NCI-H526 treated with DMSO at 0.1 percent for 48 hours (cell line): ENCODE measurements around the gene MEIS1.
"Not testable (repeated sequence)": the region's sequence is repeated elsewhere in the genome, so short reads cannot be mapped to it uniquely, and the experiment has no call there.

Experiments used
- DNase-seq: peaks from one replicate; lab custom pipeline; 2025; lab: John Stamatoyannopoulos, UW

The MEIS1 gene

GRCh38 chr2:66434679-66435548 is at the start of gene MEIS1:
MEIS1 (plus strand) TSS chr2:66435125; CDS start chr2:66435857, 732 bp downstream.
- DNase-seq = peak; percentile 92

GRCh38 chr2:66387016-66387753 is 47.7 kb upstream of the MEIS1 start:
- no peak for DNase-seq

- DNase-seq = no peak
These were observed 45.2 kb upstream of the MEIS1 start for GRCh38 chr2:66389651-66390131.

GRCh38 chr2:66390152-66390551 is 44.8 kb upstream of the MEIS1 start:
- DNase-seq = no peak

- DNase-seq = no peak
These were observed 44.1 kb upstream of the MEIS1 start for GRCh38 chr2:66390811-66391210.

DNA sequence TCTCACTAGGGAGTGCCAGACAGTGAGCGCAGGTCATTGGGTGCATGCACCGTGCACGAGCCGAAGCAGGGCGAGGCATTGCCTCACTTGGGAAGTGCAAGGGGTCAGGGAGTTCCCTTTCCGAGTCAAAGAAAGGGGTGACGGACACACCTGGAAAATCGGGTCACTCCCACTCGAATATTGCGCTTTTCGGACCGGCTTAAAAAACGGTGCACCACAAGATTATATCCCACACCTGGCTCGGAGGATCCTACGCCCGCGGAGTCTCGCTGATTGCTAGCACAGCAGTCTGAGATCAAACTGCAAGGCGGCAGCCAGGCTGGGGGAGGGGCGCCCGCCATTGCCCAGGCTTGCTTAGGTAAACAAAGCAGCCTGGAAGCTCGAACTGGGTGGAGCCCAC is 43.7 kb upstream of the MEIS1 start:
- not testable (repeated sequence) for DNase-seq

DNA sequence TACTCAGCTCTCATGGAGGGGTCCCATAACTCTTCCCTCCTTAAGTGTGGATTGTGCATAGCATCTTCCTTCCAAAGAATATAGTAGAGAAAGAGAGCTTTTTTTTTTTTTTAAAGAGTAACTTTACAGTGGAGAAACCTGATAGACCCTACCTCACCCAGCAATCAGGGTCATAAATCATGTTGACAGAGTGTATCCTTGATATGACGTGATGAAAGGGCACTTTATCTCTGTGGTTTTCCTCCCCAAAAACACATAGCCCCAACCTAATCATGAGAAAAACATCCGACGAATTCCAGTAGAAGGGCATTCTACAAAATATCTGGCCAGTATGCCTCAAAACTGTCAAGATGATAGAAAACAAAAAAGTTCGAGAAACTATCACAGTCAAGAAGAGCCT is 29.5 kb upstream of the MEIS1 start:
- no peak for DNase-seq

DNA sequence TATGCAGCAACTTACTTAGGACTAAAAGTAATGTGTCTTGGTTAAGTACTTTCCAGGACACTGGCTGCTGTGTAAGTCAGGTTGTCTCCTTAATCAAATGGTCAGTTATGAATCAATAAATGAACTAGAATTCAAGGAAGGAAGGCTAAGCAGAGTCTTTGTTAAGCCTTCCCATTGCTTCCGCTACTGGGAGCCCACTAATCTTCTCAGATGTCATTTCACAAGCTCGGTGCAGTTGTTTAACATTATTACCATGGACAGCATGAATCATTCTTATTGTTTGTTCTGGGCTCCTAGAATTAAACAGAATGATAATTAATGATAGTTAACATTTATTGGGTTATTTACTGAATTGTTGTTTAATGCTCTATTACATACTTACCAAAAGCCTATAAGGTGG is 26.0 kb upstream of the MEIS1 start:
- DNase-seq = no peak

- DNase-seq = no peak
These were observed 22.1 kb upstream of the MEIS1 start for GRCh38 chr2:66412874-66413273.

- DNase-seq = peak; percentile 10
These were observed 20.0 kb upstream of the MEIS1 start for GRCh38 chr2:66414896-66415295.

GRCh38 chr2:66418381-66418780 is 16.5 kb upstream of the MEIS1 start:
- no peak for DNase-seq

GRCh38 chr2:66421612-66422011 is 13.3 kb upstream of the MEIS1 start:
- no peak for DNase-seq

- DNase-seq = no peak
These were observed 11.4 kb upstream of the MEIS1 start for GRCh38 chr2:66423391-66424124.

GRCh38 chr2:66426244-66427111 is 8.4 kb upstream of the MEIS1 start:
- no peak for DNase-seq

- no peak for DNase-seq
These were observed 7.6 kb upstream of the MEIS1 start for GRCh38 chr2:66427300-66427699.

GRCh38 chr2:66428986-66429612 is 5.8 kb upstream of the MEIS1 start:
- peak; percentile 35 for DNase-seq

- no peak for DNase-seq
These were observed 5.0 kb upstream of the MEIS1 start for GRCh38 chr2:66429693-66430504.

GRCh38 chr2:66430505-66431273 is 4.2 kb upstream of the MEIS1 start:
- DNase-seq = no peak

DNA sequence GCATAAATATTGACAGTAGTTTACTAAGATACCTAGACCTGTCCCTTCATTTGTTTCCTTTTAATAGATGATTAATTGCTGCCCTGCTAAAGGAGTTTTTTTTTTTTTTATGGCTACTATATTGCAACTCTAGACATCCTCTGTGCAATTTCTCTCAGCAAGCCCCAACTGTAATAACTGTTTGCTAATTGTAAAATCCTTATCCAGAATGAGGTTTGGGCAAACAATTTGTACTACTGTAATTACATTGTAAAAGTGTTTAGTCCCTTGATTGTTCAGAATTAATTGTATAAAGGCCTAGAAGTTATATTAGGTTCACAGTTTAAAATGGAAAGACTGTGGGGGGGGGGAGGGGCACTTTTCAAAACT is 3.7 kb upstream of the MEIS1 start:
- no peak for DNase-seq
